Stimulated activated CD4-positive, alpha-beta T cell treated with anti-CD3 and anti-CD28 coated beads, Interleukin-2, amount 100 ng/mL, for 4 hours (primary cell): Measurements from ENCODE around the gene COL4A2.

Experiments
- DNase-seq: peaks from one replicate; pipeline ENCODE4 v3.0.0-alpha.2; 2020; ENCODE audit warnings: low read depth

Gene COL4A2

DNA sequence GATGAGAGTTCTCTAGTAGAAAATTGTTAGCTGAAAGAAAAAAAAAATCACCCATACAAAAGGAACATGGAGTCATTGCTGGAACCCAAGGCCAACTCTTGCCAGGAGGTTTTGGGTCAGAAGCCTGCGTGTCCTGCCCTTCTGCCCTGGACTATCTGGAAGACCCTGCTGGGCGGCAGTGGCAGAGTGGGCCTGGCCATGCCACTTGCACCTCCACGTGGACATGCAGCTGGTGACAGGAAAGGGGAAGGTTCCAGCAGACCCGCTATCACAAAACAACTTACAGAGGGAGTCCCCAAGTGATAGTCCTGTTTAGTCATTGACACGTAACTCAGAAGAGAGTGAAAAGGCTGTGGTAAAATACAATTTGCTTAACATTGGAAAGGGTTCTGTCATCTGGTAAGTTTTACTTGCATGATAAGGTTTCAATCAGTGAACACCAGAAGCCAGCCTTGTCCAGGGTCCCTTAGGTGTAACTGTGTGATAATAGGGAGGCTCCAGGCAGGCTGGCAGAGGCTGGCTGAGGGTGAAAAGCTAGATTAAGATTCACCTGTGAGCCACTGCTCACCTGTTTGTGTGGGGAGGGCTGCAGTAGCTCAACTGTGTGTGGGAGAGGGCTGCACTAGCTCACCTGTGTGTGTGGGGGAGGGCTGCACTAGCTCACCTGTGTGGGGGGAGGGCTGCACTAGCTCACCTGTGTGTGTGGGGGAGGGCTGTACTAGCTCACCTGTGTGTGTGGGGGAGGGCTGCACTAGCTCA, 47.8 kb downstream of the COL4A2 start:
- no peak for DNase-seq

- no peak for DNase-seq
Observed at GRCh38 chr13:110356362-110356761, 49.3 kb downstream of the COL4A2 start.

- no peak for DNase-seq
Observed at GRCh38 chr13:110358381-110358780, 51.3 kb downstream of the COL4A2 start.

- no peak for DNase-seq
Observed at GRCh38 chr13:110359840-110360301, 52.8 kb downstream of the COL4A2 start.

DNA sequence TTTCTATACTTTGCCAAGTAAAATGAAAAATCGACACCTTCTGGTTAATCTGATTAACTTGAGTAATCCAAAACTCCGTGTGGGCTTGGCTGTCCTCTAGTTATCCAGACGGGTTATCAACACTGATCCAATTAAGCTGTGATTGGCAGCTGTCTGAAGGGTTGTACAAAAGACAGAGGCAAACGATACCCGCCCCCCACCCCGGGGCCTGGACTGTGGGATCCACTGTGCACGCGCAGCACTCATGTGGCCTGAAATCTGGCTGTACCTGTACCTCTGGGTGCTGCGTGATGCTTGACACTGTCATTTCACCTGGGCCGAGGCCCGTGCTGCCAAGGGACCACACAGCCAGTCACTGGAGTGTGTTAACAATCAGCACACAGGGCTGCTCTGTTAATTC, 53.5 kb downstream of the COL4A2 start:
- DNase-seq: no peak

GRCh38 chr13:110361365-110361911, 54.4 kb downstream of the COL4A2 start:
- no peak for DNase-seq

DNA sequence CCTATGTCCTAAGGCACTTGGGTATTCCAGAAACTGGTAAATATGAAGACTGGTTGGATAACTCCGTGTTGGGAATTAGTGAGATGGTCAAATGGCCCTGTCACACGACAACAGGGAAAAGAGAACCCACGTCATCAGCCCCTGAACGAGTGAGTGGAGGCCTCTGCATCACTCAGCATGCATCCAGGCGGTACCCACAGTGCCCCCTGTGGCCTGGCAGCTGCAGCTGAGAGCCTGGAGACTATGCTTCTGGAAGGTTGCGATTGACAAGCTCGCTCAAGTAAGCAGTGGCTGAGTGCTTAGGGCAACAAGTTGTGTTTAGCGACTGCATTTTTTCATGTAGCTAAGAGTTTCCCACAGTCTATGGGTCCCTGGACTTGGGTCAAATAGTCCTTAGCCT, 55.9 kb downstream of the COL4A2 start:
- DNase-seq: no peak

DNA sequence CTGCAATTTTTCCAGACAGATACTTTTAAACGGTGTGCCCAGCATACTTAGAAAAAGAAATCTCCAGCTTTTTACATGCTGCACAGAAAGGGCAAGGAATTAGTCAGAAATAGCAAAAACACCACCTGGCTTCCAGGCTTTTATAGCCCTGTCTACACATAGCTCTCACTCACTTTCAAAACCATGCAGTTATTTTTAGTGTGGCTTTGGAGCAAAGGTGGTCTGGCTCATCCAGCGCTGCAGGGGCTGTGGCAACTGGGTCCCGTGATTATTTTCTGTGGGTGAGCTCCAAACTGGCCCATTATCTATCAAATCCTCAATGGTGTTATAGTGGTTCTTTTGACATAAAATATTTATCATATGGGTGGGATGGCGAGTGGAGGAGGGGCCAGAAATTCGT, 57.0 kb downstream of the COL4A2 start:
- DNase-seq: no peak

- DNase-seq: no peak
Observed at GRCh38 chr13:110365876-110366275, 58.8 kb downstream of the COL4A2 start.

- DNase-seq: no peak
Observed at GRCh38 chr13:110366733-110367132, 59.6 kb downstream of the COL4A2 start.

- no peak for DNase-seq
Observed at GRCh38 chr13:110367620-110368019, 60.5 kb downstream of the COL4A2 start.

DNA sequence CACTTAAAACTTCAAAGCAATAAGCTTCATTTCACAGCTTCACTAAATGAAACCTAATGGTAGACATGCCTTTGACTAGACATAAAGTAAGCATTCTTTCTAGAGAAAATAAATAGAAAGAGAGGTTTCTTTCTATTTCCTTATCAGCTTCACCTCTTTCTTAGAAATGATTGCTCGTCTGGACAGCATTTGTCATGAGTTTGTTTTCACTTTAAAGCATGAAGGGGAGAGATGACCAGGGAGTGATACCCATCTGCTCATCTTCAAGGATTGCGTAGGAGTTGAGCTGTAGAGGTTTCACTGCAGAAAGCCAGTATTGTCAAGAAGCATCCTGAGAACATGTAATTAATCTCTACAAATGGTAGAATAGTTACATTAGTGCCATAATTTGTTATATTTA, 61.3 kb downstream of the COL4A2 start:
- no peak for DNase-seq

DNA sequence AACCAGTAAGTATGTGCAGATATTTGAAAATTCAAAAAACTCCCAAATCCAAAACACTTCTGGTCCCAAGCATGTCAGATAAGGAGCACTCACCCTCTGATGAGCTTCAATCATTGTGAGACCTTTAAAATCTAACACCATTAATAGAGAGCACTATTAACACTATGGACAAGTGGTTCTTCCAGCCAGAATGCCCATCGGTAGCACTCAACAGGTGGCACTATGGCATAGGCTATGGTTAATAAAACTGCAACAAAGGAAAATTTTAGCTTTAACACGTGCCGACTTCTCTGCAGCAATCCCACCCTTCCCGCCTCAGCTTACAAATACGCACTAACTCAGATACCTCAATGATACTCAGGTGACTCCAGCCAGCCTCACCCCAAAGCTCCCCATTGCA, 62.3 kb downstream of the COL4A2 start:
- no peak for DNase-seq

GRCh38 chr13:110371550-110372465, 64.7 kb downstream of the COL4A2 start:
- no peak for DNase-seq

- DNase-seq: no peak
Observed at GRCh38 chr13:110372676-110373075, 65.6 kb downstream of the COL4A2 start.

DNA sequence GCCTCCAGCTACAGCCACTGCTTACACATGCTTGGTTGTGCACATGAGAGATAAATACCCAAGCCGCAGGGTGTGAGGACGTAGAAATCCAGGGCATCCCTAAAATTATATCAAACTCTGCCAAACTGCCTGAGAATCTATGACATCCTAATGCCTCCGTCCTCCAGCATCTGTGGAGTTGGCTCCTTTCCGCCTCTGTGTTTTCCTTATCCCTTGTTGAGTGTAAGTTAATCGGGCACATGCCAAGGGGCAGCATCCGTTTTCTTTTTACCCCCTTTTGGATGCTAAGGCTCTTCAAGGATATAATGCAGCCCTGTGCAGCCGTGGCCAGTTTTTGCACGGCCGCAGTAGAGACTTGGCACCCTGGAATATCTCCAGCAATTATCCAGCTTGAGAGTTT, 66.5 kb downstream of the COL4A2 start:
- no peak for DNase-seq

DNA sequence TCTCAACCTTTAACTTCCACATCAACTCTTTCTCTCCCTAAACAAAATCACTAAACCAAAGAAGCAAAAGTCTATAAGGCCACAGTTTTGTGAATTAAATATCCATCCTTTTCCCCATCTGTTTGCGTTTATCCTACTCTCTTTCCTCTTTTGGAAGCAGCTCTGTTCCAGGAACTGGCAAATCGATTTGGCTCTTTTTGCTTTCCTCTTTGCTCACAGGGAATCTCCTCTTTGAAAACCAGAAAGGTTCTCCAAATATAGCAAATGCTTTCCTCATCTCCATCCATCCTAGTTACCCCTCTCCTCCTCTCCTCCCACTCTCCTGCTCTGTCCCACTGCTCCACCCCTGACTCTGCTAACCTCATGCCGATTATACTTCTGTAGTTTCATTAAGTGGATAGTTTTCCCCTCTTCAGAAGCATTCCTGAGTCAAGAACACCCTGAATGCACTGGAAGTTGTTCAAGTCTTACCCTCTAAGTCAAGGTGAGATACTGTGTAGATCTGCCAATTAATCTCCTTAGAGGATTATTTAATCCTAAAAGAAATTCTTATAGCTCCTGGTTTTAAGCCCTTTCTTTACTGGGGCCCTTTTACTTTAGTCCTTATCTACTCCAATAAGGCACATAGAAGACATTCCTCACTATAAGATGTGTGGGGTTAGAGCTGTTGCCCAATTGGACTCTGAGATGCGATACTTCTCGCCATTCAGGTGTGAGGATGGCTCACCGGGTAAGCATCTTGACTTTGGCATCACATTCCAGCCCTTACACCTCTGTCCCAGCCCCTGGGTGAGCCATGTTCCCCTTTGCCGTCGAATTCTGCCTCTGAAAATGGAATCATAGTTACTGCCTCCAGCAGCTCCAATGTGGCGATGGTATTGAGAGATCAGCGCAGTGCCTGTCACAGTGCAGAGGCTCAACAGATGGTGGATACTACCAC, 67.6 kb downstream of the COL4A2 start:
- DNase-seq: no peak

DNA sequence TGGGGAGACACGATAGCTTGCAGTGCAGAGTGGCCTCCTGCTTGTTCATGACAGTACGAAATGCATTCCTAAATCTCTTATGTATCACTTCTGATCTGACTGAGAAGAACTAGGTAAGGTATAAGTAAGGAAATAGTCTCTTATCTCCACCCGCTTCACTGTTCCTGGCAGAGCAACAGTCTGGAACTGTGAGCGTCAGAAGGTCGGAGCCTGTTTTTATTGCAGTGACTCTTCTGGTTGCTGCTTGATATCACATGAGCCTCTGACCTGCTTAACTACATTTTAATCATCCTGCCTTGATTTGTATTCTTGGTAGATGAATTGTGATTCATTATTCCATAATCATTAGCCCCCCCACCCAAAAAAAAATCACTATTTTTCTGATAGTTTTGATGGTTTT, 69.0 kb downstream of the COL4A2 start:
- DNase-seq: no peak

GRCh38 chr13:110377178-110377825, 70.2 kb downstream of the COL4A2 start:
- DNase-seq: no peak

GRCh38 chr13:110377826-110378201, 70.7 kb downstream of the COL4A2 start:
- DNase-seq: no peak

DNA sequence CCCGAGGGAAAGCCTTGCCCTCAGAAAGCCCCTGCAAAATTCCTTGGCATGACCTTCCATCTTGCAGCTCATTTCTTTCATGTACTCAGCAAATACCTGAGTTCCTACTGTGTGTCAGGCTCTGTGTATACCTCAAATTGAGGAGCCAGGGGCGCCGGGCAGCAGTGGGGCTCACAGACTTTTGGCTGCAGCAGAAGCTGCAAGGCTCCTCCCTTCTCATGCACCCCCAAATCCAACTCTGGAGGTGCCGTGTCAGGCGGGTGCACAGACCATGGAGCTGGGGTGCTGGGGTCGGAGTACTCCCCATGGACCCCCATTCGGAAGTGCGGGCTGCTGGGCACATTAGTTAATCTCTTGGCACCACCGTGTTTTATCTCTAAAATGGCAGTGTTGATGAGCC, 72.3 kb downstream of the COL4A2 start:
- DNase-seq: no peak
